H4 (cell line): ENCODE data around the gene SPN. TPM values are rescaled to one million over a fixed set of nuclear protein-coding genes. Genes with fewer than 3 reads are reported as not detected.
"Not testable (repeated sequence)": the region's sequence is repeated elsewhere in the genome, so short reads cannot be mapped to it uniquely, and the experiment has no call there.

Source experiments
- DNase-seq: peaks from one replicate; pipeline ENCODE4 v3.0.0-alpha.2; 2015; ENCODE audit warnings: low spot score
- total RNA-seq: library from RNA; depleted of rRNA; stranded (reverse); fragments of >200 nt; shearing (Covaris generic); gene quantifications from 2 replicates; pipeline ENCODE4 v1.2.3, GENCODE V29; 2014

Gene SPN
- total RNA-seq, 1 experiment from 2014 or later: 0.70 TPM

GRCh38 chr16:29645694-29646187 lies 17.3 kb upstream of the SPN start:
- DNase-seq: peak; percentile 37

- no peak for DNase-seq
These were observed 16.1 kb upstream of the SPN start for GRCh38 chr16:29646947-29647346.

GRCh38 chr16:29649588-29650494 lies 13.2 kb upstream of the SPN start:
- no peak for DNase-seq

GRCh38 chr16:29650771-29651170 lies 12.3 kb upstream of the SPN start:
- no peak for DNase-seq

GRCh38 chr16:29651774-29652349 lies 11.2 kb upstream of the SPN start:
- no peak for DNase-seq

- no peak for DNase-seq
These were observed 9.6 kb upstream of the SPN start for GRCh38 chr16:29653471-29653870.

- DNase-seq: not testable (repeated sequence)
These were observed 9.2 kb upstream of the SPN start for GRCh38 chr16:29653890-29654289.

GRCh38 chr16:29656688-29657523 lies 6.1 kb upstream of the SPN start:
- no peak for DNase-seq

- no peak for DNase-seq
These were observed 4.3 kb upstream of the SPN start for GRCh38 chr16:29658705-29659104.

- DNase-seq: no peak
These were observed 883 bp upstream of the SPN start for GRCh38 chr16:29662000-29662728.

- DNase-seq: no peak
These were observed 375 bp upstream of the SPN start for GRCh38 chr16:29662729-29663015.

- DNase-seq: no peak
These were observed 702 bp downstream of the SPN start for GRCh38 chr16:29663807-29664090.

GRCh38 chr16:29664091-29664921 lies 1.3 kb downstream of the SPN start:
- DNase-seq: no peak

GRCh38 chr16:29665294-29666077 lies 2.4 kb downstream of the SPN start:
- DNase-seq: no peak

GRCh38 chr16:29667322-29667610 lies 4.2 kb downstream of the SPN start:
- DNase-seq: not testable (repeated sequence)

GRCh38 chr16:29667755-29668154 lies 4.7 kb downstream of the SPN start:
- DNase-seq: no peak

GRCh38 chr16:29668267-29668666 lies 5.2 kb downstream of the SPN start:
- DNase-seq: no peak

GRCh38 chr16:29673501-29673900 lies 10.5 kb downstream of the SPN start:
- no peak for DNase-seq

GRCh38 chr16:29674188-29674587 lies 11.1 kb downstream of the SPN start:
- DNase-seq: no peak

- DNase-seq: no peak
These were observed 13.0 kb downstream of the SPN start for GRCh38 chr16:29675811-29676643.
